Lower lobe of right lung (tissue), 2 donors: ENCODE measurements around the gene ZNF621. TPM values are rescaled to one million over a fixed set of nuclear protein-coding genes. Genes with fewer than 3 reads are reported as not detected.

Source experiments
- ATAC-seq, 2 donors: fragments of 200-7000 bp; cut with Tn5 transposase; one replicate each; pipeline ENCODE4 v1.9.1; 2020 to 2022; ENCODE audit warnings: mild to moderate bottlenecking in 2 of 2, moderate library complexity in 2 of 2
- DNase-seq: peaks from one replicate; pipeline ENCODE4 v3.0.0-alpha.2; 2020
- H3K27ac ChIP-seq: fragments of 200-600 bp; one replicate; pipeline ENCODE4 v1.8.0; 2022
- H3K27me3 ChIP-seq: fragments of 200-600 bp; one replicate; pipeline ENCODE4 v1.8.0; 2022; ENCODE audit warnings: low read depth
- H3K36me3 ChIP-seq: fragments of 200-600 bp; one replicate; pipeline ENCODE4 v1.8.0; 2022; ENCODE audit warnings: mild to moderate bottlenecking
- H3K4me1 ChIP-seq: fragments of 200-600 bp; one replicate; pipeline ENCODE4 v1.8.0; 2022
- H3K4me3 ChIP-seq: fragments of 200-600 bp; one replicate; pipeline ENCODE4 v1.8.0; 2022; ENCODE audit warnings: mild to moderate bottlenecking
- H3K9me3 ChIP-seq: fragments of 200-600 bp; one replicate; pipeline ENCODE4 v1.8.0; 2022
- intact Hi-C: fragments of 100-400 bp; cut with DNase I; formaldehyde crosslinking; loops from one replicate; pipeline ENCODE4 v1.11.0; 2022
- total RNA-seq: library from RNA; stranded (reverse); fragmentation: NEBNext Ultra II Directional; extraction: Animal tissue kit (Norgen Biotek cat#: 25700); gene quantifications from one replicate; pipeline ENCODE4 v1.2.1, GENCODE V29; 2021
- TF ChIP-seq, protein P1 (sequence below): fragments of 200-600 bp; IDR thresholded peaks from one replicate; pipeline ENCODE4 v1.8.0; 2022; ENCODE audit warnings: antibody characterized with exemption, mild to moderate bottlenecking
- donor health status: DM: no; HTN: yes; CAD: no; lungs with severe emphysema.

ZNF621 gene
- total RNA-seq, 1 donor from 2014 or later = 19.9 TPM

DNA sequence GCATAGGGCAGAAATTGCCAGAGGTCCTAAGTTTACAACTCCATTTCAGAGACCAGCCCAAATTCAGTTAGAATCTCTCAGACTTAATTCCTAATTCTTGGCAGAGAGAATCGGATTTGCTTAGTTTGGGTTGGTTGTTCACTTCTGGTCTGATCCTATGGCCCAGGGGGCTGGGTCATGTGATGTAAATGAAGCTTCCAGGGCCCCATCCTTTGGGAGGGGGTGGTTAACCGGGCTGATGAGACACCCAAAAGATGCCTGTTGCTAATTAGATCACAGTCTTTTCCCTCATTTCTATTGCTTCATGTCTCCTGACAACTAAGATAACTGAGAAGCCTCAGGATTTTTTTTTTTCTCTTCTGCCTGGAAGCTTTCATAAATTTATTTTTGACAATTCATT is 30.1 kb upstream of the ZNF621 start:
- Histone ChIP-seq H3K27ac (no peak overlapping the region), H3K4me1 (no peaks in the 10 kb centered on the region), H3K36me3 (no peaks in the 10 kb centered on the region), H3K27me3 (no peaks in the 10 kb centered on the region), H3K4me3 (no peak overlapping the region), H3K9me3 (no peaks in the 10 kb centered on the region)
- TF ChIP-seq, protein P1, sequence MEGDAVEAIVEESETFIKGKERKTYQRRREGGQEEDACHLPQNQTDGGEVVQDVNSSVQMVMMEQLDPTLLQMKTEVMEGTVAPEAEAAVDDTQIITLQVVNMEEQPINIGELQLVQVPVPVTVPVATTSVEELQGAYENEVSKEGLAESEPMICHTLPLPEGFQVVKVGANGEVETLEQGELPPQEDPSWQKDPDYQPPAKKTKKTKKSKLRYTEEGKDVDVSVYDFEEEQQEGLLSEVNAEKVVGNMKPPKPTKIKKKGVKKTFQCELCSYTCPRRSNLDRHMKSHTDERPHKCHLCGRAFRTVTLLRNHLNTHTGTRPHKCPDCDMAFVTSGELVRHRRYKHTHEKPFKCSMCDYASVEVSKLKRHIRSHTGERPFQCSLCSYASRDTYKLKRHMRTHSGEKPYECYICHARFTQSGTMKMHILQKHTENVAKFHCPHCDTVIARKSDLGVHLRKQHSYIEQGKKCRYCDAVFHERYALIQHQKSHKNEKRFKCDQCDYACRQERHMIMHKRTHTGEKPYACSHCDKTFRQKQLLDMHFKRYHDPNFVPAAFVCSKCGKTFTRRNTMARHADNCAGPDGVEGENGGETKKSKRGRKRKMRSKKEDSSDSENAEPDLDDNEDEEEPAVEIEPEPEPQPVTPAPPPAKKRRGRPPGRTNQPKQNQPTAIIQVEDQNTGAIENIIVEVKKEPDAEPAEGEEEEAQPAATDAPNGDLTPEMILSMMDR = no peak
- DNase-seq (no peak), ATAC-seq (no peak)
- intact Hi-C loops = no loop called here

DNA sequence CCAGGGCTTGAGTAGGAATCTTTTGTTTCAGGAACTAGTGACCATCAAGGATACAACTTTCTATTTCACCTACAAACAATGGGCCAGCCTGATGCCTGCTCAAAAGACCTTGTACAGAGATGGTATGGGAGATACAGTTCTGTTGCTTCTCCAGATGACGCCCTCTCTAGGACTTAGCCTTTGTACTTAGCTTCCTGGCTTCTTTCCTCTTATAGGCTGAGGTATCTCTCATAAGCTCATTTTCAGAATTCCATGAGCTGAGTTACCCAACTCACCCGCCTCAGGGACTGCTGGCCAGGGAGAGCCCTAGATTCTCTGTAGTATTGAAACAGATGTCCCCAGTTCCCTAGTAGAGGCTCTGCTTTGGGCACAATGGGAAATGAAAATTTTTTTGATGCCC is 27.5 kb upstream of the ZNF621 start:
- TF ChIP-seq, protein P1 = no peak
- no peak for ATAC-seq

DNA sequence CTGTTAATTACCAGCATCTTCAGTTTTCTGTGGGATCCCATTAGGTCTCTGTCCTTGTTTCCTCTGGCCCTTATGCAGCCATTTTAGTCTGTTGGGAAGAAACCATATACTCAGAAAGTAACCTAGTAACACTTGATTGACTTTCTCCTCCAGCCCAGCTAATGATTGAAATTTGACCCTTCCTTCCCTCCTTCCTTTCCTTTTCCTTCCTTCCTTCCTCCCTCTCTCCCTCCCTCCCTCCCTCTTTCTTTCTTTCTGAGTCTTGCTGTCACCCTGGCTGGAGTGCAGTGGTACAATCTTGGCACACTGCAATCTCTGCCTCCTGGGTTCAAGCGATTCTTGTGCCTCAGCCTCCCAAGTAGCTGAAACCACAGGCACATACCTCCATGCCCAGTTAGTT is 24.8 kb upstream of the ZNF621 start:
- TF ChIP-seq, protein P1 = no peak
- DNase-seq (no peak), ATAC-seq (no peak)
- H3K9me3 ChIP-seq = no peaks in the 10 kb centered on the region
- H3K4me1 ChIP-seq = peaks cover 7% of the 10 kb centered on the region
- H3K36me3 ChIP-seq = no peaks in the 10 kb centered on the region
- H3K27ac ChIP-seq = no peak overlapping the region
- intact Hi-C loops = no loop called here
- no peaks in the 10 kb centered on the region for H3K27me3 ChIP-seq
- no peak overlapping the region for H3K4me3 ChIP-seq

More for the DNA sequence above, 27.5 kb upstream of the ZNF621 start:
- Histone ChIP-seq H3K4me1 (no peaks in the 10 kb centered on the region), H3K27me3 (no peaks in the 10 kb centered on the region), H3K4me3 (no peak overlapping the region), H3K36me3 (no peaks in the 10 kb centered on the region), H3K27ac (no peak overlapping the region), H3K9me3 (no peaks in the 10 kb centered on the region)
- intact Hi-C loops = no loop called here
- DNase-seq = no peak

DNA sequence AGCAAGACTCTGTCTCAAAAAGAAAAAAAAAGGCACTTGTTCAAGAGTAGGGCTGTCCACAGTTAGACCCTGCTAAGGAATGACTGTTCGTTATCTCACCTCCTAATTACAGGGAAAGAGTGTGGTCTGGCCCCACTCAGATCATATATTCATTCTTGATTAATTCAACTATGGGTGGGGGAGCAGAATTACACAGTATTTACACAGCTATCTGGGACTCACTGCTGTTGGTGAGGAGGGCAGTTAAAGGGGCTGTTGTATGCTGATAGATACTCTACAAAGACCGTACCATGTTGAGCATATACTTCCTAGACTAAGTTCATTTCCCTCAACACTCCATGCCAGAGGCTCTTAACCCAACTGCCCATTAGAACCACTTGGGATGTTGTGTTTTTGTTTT is 22.7 kb upstream of the ZNF621 start:
- Histone ChIP-seq H3K4me3 (no peak overlapping the region), H3K4me1 (peaks cover 24% of the 10 kb centered on the region), H3K9me3 (no peaks in the 10 kb centered on the region), H3K27me3 (no peaks in the 10 kb centered on the region), H3K36me3 (no peaks in the 10 kb centered on the region), H3K27ac (no peak overlapping the region)
- TF ChIP-seq, protein P1 = no peak
- intact Hi-C loops = no loop called here
- ATAC-seq (no peak), DNase-seq (no peak)

DNA sequence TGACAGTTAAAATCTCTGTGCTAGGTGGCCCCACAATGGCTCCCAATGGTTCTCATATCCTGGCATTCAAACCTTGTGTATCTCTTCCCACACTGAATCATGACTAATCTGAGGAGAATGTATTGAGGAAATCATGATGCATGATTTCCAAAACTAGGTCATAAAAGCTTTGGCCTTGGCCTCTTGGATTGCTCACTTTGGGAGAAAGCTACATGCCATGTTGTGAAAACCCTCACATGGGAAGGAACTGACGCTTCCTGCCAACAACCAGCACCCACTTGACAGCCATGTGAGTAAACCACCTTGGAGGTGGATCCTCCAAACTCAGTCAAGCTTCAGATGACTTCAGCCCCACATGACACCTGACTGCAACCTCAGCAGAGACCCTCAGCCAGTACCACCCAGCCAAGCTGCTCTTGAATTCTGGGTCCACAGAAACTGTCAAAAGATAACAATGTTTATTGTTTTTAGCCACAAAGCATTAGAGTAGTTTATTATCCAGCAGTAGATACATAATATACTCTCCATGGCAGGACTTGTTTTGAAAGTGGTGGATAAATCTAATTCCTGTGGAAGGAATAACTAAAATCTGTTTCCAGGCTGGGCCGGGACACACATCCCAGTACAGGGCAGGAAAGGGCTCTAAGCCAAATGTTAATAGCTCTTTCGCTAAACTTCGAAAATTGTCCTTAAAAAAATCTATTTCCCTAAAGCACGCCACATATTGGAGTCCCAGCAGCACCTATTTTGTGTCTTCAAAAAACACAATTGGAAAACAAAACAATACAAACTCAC is 19.9 kb upstream of the ZNF621 start:
- TF ChIP-seq, protein P1 = no peak
- peaks cover 4% of the 10 kb centered on the region for H3K36me3 ChIP-seq
- H3K27me3 ChIP-seq = no peaks in the 10 kb centered on the region
- H3K4me1 ChIP-seq = peaks cover 24% of the 10 kb centered on the region
- H3K27ac ChIP-seq = peak overlapping the region; percentile 85
- ATAC-seq (peak in 1 of 2 donors; percentile 40), DNase-seq (no peak)
- peak overlapping the region; percentile 71 for H3K4me3 ChIP-seq
- H3K9me3 ChIP-seq = no peaks in the 10 kb centered on the region
- intact Hi-C loops = no loop called here
